IMR-90 (cell line): ENCODE results near the gene EIF2S2. TPM values are rescaled to one million over a fixed set of nuclear protein-coding genes. Genes with fewer than 3 reads are reported as not detected.
A peak's percentile ranks its signal among the peaks of the same experiment; 100 is the strongest.

Experiments used
- ATAC-seq: fragments of 200-7000 bp; cut with Tn5 transposase; 2 replicates; pipeline ENCODE4 v1.9.1; 2020; ENCODE audit warnings: low read depth, mild to moderate bottlenecking, moderate library complexity
- BruUV-seq: library from RNA; stranded (reverse); fragments of 400-500 nt; replicated peaks from 2 replicates; lab custom pipeline; 2021; lab: Mats Ljungman, UMichigan
- CTCF ChIA-PET: fragments of 300-600 bp; formaldehyde crosslinking; extraction: SDS; loops from one replicate; lab custom pipeline; 2021; ENCODE audit warnings: antibody characterized with exemption; lab: Yijun Ruan, JAX
- POLR2A ChIA-PET: fragments of 300-600 bp; sonication (Branson Sonifier 250); formaldehyde crosslinking; loops from one replicate; lab custom pipeline; 2022; ENCODE audit warnings: antibody characterized with exemption; ENCODE audit not compliant: unreplicated experiment; lab: Charles Lee
- DNase-seq: peaks from one replicate; pipeline ENCODE4 v3.0.0; 2013
- H2AFZ ChIP-seq: replicated peaks from 2 replicates; pipeline ENCODE3; 2013; ENCODE audit warnings: low read length, mild to moderate bottlenecking; ENCODE audit not compliant: poor library complexity
- H2AK5ac ChIP-seq: 2 replicates; pipeline ENCODE4 v1.6.1; 2013; ENCODE audit warnings: low read depth, low read length, inconsistent platforms
- H2AK9ac ChIP-seq: replicated peaks from 2 replicates; pipeline ENCODE3; 2013; ENCODE audit warnings: mild to moderate bottlenecking, low read depth, low read length, moderate library complexity; ENCODE audit not compliant: poor library complexity
- H2BK120ac ChIP-seq: 2 replicates; pipeline ENCODE4 v1.6.1; 2013; ENCODE audit warnings: low read depth, low read length, inconsistent platforms
- H2BK15ac ChIP-seq: 3 replicates; pipeline ENCODE4 v1.6.1; 2013; ENCODE audit warnings: low read depth, low read length, inconsistent platforms
- H2BK20ac ChIP-seq: 2 replicates; pipeline ENCODE4 v1.6.1; 2013; ENCODE audit warnings: low read depth, mild to moderate bottlenecking, inconsistent platforms, low read length, moderate library complexity
- H2BK5ac ChIP-seq: 2 replicates; pipeline ENCODE4 v1.6.1; 2013; ENCODE audit warnings: mild to moderate bottlenecking, low read depth, low read length, inconsistent platforms; ENCODE audit not compliant: poor library complexity, severe bottlenecking
- H3K14ac ChIP-seq: replicated peaks from 2 replicates; pipeline ENCODE4 v1.6.1; 2013; ENCODE audit warnings: low read depth, low read length, inconsistent platforms
- H3K18ac ChIP-seq: 2 replicates; pipeline ENCODE4 v1.6.1; 2013; ENCODE audit warnings: low read depth, low read length, control low read depth
- H3K23ac ChIP-seq: 2 replicates; pipeline ENCODE4 v1.6.1; 2013; ENCODE audit warnings: low read depth, low read length, inconsistent platforms
- H3K27ac ChIP-seq: 2 replicates; pipeline ENCODE4 v1.5.1; 2013; ENCODE audit warnings: mild to moderate bottlenecking, control low read depth, low read length; ENCODE audit not compliant: insufficient read depth
- H3K27me3 ChIP-seq: 2 replicates; pipeline ENCODE4 v1.6.1; 2013; ENCODE audit warnings: low read length; ENCODE audit not compliant: control insufficient read depth, insufficient read depth
- H3K36me3 ChIP-seq: 2 replicates; pipeline ENCODE4 v1.6.1; 2013; ENCODE audit warnings: low read length, mixed read lengths; ENCODE audit not compliant: control insufficient read depth, insufficient read depth
- H3K4ac ChIP-seq: 2 replicates; pipeline ENCODE4 v1.6.1; 2013; ENCODE audit warnings: low read depth, low read length, inconsistent platforms
- H3K4me1 ChIP-seq: 2 replicates; pipeline ENCODE4 v1.6.1; 2013; ENCODE audit warnings: low read length, mixed read lengths; ENCODE audit not compliant: control insufficient read depth, insufficient read depth
- H3K4me2 ChIP-seq: 2 replicates; pipeline ENCODE4 v1.6.1; 2013; ENCODE audit warnings: low read depth, mild to moderate bottlenecking, control low read depth, low read length, moderate library complexity
- H3K4me3 ChIP-seq: 2 replicates; pipeline ENCODE4 v1.5.1; 2013; ENCODE audit warnings: low read depth, mild to moderate bottlenecking, control low read depth, low read length, moderate library complexity; ENCODE audit not compliant: insufficient read depth
- H3K56ac ChIP-seq: 2 replicates; pipeline ENCODE4 v1.6.1; 2013; ENCODE audit warnings: low read length, inconsistent platforms; ENCODE audit not compliant: insufficient read depth; ENCODE audit errors: extremely low read depth
- H3K79me1 ChIP-seq, 2 experiments: 2 replicates each; pipeline ENCODE4 v1.6.1; 2013; ENCODE audit warnings: low read length in 2 of 2, inconsistent platforms in 1 of 2, low read depth in 1 of 2
- H3K9ac ChIP-seq: 2 replicates; pipeline ENCODE4 v1.6.1; 2013; ENCODE audit warnings: low read depth, low read length, control low read depth
- H3K9me1 ChIP-seq: 2 replicates; pipeline ENCODE4 v1.6.1; 2013; ENCODE audit warnings: low read length, inconsistent platforms; ENCODE audit not compliant: insufficient read depth
- H3K9me3 ChIP-seq: 2 replicates; pipeline ENCODE4 v1.6.1; 2013; ENCODE audit warnings: low read length; ENCODE audit not compliant: control insufficient read depth, insufficient read depth
- H4K20me1 ChIP-seq: 2 replicates; pipeline ENCODE4 v1.6.1; 2013; ENCODE audit warnings: low read length, inconsistent platforms; ENCODE audit not compliant: insufficient read depth
- H4K5ac ChIP-seq: 2 replicates; pipeline ENCODE4 v1.6.1; 2013; ENCODE audit warnings: mild to moderate bottlenecking, low read depth, low read length, control low read depth
- H4K8ac ChIP-seq, 2 experiments: 2 replicates each; pipeline ENCODE4 v1.6.1; 2013; ENCODE audit warnings: low read depth in 2 of 2, low read length in 2 of 2, control low read depth in 1 of 2, inconsistent platforms in 1 of 2
- H4K91ac ChIP-seq: 2 replicates; pipeline ENCODE4 v1.6.1; 2013; ENCODE audit warnings: low read depth, low read length, inconsistent platforms; ENCODE audit not compliant: insufficient read depth
- BHLHE40 ChIP-seq: fragments of 150-350 bp; IDR thresholded peaks from 2 replicates; pipeline ENCODE4 v1.6.1; 2016; ENCODE audit warnings: mild to moderate bottlenecking, low read depth, low read length
- CEBPB ChIP-seq: IDR thresholded peaks from 2 replicates; pipeline ENCODE4 v1.6.1; 2012; ENCODE audit warnings: low read depth, low read length, improper control_type of control experiment
- ELK1 ChIP-seq: fragments of 150-350 bp; IDR thresholded peaks from 2 replicates; pipeline ENCODE4 v1.6.1; 2016; ENCODE audit warnings: low read depth, mild to moderate bottlenecking, low read length, moderate library complexity, borderline replicate concordance
- FOS ChIP-seq: fragments of 150-350 bp; IDR thresholded peaks from 2 replicates; pipeline ENCODE4 v1.6.1; 2016; ENCODE audit warnings: low read depth, low read length
- MAFK ChIP-seq: IDR thresholded peaks from 2 replicates; pipeline ENCODE4 v1.6.1; 2012; ENCODE audit warnings: low read depth, low read length, improper control_type of control experiment
- MAZ ChIP-seq: IDR thresholded peaks from 2 replicates; pipeline ENCODE4 v1.6.1; 2012; ENCODE audit warnings: low read depth, mild to moderate bottlenecking, low read length, improper control_type of control experiment, moderate library complexity, borderline replicate concordance
- MXI1 ChIP-seq: IDR thresholded peaks from 2 replicates; pipeline ENCODE4 v1.6.1; 2012; ENCODE audit warnings: low read depth, mild to moderate bottlenecking, low read length, moderate library complexity, borderline replicate concordance
- NFE2L2 ChIP-seq: fragments of 150-350 bp; IDR thresholded peaks from 2 replicates; pipeline ENCODE4 v1.6.1; 2016; ENCODE audit warnings: low read depth, mild to moderate bottlenecking, low read length
- POLR2A ChIP-seq: IDR thresholded peaks from 2 replicates; pipeline ENCODE4 v1.6.1; 2012; ENCODE audit warnings: mild to moderate bottlenecking, low read depth, low read length
- RAD21 ChIP-seq: IDR thresholded peaks from 2 replicates; pipeline ENCODE4 v1.6.1; 2012; ENCODE audit warnings: low read length, improper control_type of control experiment
- RCOR1 ChIP-seq: IDR thresholded peaks from 2 replicates; pipeline ENCODE4 v1.6.1; 2012; ENCODE audit warnings: mild to moderate bottlenecking, low read length, improper control_type of control experiment; ENCODE audit not compliant: insufficient replicate concordance
- RFX5 ChIP-seq: IDR thresholded peaks from 2 replicates; pipeline ENCODE4 v1.8.0; 2012; ENCODE audit warnings: low read depth, mild to moderate bottlenecking, low read length, moderate library complexity
- SMC3 ChIP-seq: fragments of 150-350 bp; IDR thresholded peaks from 2 replicates; pipeline ENCODE4 v1.6.1; 2016; ENCODE audit warnings: low read depth, mild to moderate bottlenecking, antibody characterized with exemption, low read length, moderate library complexity
- USF2 ChIP-seq: fragments of 150-350 bp; IDR thresholded peaks from 2 replicates; pipeline ENCODE4 v1.6.1; 2017; ENCODE audit warnings: mild to moderate bottlenecking, antibody characterized with exemption, low read length, low read depth
- WGBS, 2 experiments: methylation state at CpG; one replicate each; pipeline versions ENCODE4 v1.1.5 to v1.1.7; 2013; ENCODE audit warnings: missing lambda C conversion rate in 2 of 2; ENCODE audit not compliant: insufficient read length in 1 of 2; ENCODE audit errors: extremely low coverage in 2 of 2; 5-methylcytosine and 5-hydroxymethylcytosine counted together
- dilution Hi-C: fragments of 300-500 bp; cut with HindIII; formaldehyde crosslinking; loops from one replicate; pipeline ENCODE4 v1.14.3; 2018; ENCODE audit warnings: low sequenced_read_pairs; ENCODE audit not compliant: unreplicated experiment
- in situ Hi-C: fragments of 300-500 bp; cut with MboI; formaldehyde crosslinking; loops from 3 replicates; pipeline ENCODE4 v1.14.3; 2019; ENCODE audit warnings: low sequenced_read_pairs, inconsistent platforms, mixed read lengths
- intact Hi-C: fragments of 100-400 bp; cut with micrococcal nuclease; formaldehyde crosslinking; loops from 2 replicates; pipeline ENCODE4 v1.10.0; 2022
- polyA plus RNA-seq, 3 experiments: library from polyadenylated mRNA; depleted of rRNA; stranded (reverse); fragments of >200 nt; gene quantifications; 2 replicates each; pipeline ENCODE4 v1.2.3, GENCODE V29; 2012; ENCODE audit warnings: low replicate concordance in 1 of 3
- total RNA-seq: library from RNA; depleted of rRNA; stranded (reverse); fragments of >200 nt; gene quantifications from 2 replicates; pipeline ENCODE4 v1.2.3, GENCODE V29; 2012
- TF ChIP-seq, protein P1 (sequence below): conservative IDR thresholded peaks from 2 replicates; pipeline ENCODE4 v1.5.1; 2012; ENCODE audit warnings: mild to moderate bottlenecking, low read depth, low read length, improper control_type of control experiment

The EIF2S2 gene
- total and polyA plus RNA-seq, 2 of the 4 experiments (the other 2 are of a cell fraction), result 61.7 to 66.9 TPM

GRCh38 chr20:34110025-34110744 is 1.9 kb downstream of the EIF2S2 start:
- Histone ChIP-seq H3K4me1 (peaks cover 7% of the 10 kb centered on the region), H2AK9ac (peak overlapping the region; percentile 35), H3K36me3 (peaks cover 10% of the 10 kb centered on the region), H4K8ac (no peak overlapping the region), H3K9me3 (no peaks in the 10 kb centered on the region), H4K5ac (no peak overlapping the region), H2BK20ac (no peak overlapping the region), H3K4ac (no peak overlapping the region), H3K23ac (peak overlapping the region; percentile 57; the same call in 1 of the 2 replicates), H3K79me1 (peaks cover 1 to 51% of the 10 kb centered on the region in 2 experiments; a peak in 3 of 4 replicates), H3K14ac (peak overlapping the region; percentile 94; the same call in 1 of the 2 replicates), H2AFZ (no peak overlapping the region), H4K20me1 (peaks cover 65% of the 10 kb centered on the region), H3K9me1 (peaks cover 15% of the 10 kb centered on the region), H3K4me2 (peak overlapping the region; percentile 87), H2BK5ac (peak overlapping the region; percentile 91), H2BK15ac (no peak overlapping the region), H3K56ac (no peak overlapping the region), H4K91ac (no peak overlapping the region), H3K4me3 (peak overlapping the region; percentile 82), H2BK120ac (no peak overlapping the region), H3K9ac (peak overlapping the region; percentile 90; the same call in 1 of the 2 replicates), H3K27ac (no peak overlapping the region), H3K18ac (no peak overlapping the region), H2AK5ac (no peak overlapping the region), H3K27me3 (no peaks in the 10 kb centered on the region)
- 89% methylated on average over 2 of the region's 10 CpGs; no CpG with 5 or more reads in 1 of the 2 experiments for WGBS, 2 experiments
- intact Hi-C loops, result no loop called here
- DNase-seq (no peak), ATAC-seq (no peak)
- BruUV-seq, result TSS peak; percentile 45
- in situ Hi-C loops, result no loop called here
- ChIA-PET CTCF (interaction anchor here (0.6 kb wide), 1 partner anchor 127 kb away, joined by 4 read pairs; no protein-coding TSS in a partner anchor), POLR2A (no interaction called here)
- dilution Hi-C loops, result no loop called here
- TF ChIP-seq CEBPB, result no peak
- TF ChIP-seq BHLHE40, result no peak
- no peak for TF ChIP-seq SMC3
- TF ChIP-seq POLR2A, result no peak
- no peak for TF ChIP-seq MAZ
- TF ChIP-seq ELK1, result no peak
- no peak for TF ChIP-seq RCOR1
- TF ChIP-seq USF2, result no peak
- no peak for TF ChIP-seq NFE2L2
- TF ChIP-seq MAFK, result no peak
- TF ChIP-seq RAD21, result no peak
- TF ChIP-seq MXI1, result no peak
- no peak for TF ChIP-seq FOS
- TF ChIP-seq RFX5, result no peak
- TF ChIP-seq, protein P1, sequence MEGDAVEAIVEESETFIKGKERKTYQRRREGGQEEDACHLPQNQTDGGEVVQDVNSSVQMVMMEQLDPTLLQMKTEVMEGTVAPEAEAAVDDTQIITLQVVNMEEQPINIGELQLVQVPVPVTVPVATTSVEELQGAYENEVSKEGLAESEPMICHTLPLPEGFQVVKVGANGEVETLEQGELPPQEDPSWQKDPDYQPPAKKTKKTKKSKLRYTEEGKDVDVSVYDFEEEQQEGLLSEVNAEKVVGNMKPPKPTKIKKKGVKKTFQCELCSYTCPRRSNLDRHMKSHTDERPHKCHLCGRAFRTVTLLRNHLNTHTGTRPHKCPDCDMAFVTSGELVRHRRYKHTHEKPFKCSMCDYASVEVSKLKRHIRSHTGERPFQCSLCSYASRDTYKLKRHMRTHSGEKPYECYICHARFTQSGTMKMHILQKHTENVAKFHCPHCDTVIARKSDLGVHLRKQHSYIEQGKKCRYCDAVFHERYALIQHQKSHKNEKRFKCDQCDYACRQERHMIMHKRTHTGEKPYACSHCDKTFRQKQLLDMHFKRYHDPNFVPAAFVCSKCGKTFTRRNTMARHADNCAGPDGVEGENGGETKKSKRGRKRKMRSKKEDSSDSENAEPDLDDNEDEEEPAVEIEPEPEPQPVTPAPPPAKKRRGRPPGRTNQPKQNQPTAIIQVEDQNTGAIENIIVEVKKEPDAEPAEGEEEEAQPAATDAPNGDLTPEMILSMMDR, result no peak
